ENCODE measurements around the gene EMILIN1.

Gene EMILIN1

DNA sequence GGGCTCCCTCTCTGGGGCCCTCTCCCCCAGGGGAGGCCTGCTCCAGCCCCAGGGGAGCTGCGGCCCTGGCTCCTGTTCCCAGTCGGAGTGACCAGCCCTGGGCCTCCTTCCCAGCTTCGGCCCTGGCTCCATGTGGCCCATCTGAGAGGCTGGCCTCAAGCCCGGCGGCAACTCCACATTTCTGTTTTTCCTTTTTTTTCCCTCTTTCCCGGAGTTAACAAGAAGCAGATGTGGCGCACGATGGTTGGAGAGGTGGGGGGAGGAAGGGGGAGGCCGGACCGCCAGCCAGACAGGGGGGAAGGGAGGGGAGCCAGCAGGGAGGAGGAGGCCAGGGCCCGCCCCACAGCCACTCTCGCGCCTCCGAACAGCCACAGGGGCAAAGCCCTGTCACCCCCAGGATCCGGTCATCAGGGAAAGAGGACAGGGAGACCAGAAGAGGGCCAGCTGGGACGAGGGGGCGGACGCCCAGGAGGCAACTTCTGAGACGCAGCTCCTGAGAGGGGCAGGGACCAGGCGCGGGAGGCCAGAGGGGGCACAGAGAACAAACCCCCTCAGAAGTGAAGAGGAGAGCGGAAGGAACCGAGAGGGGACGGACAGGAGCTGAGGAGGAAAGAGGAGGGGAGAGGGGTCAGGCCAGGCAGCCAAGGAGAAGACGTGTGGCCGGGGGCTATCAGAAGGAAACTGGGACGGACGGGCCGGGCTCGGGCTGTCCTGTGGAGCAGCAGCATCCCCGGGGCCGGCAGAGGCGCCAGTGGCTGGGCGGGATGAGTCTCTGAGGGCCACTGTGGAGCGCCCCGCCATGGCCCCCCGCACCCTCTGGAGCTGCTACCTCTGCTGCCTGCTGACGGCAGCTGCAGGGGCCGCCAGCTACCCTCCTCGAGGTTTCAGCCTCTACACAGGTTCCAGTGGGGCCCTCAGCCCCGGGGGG lies at the start of gene EMILIN1:
TSS of gene EMILIN1 (plus strand) at position 349 of the 928 bp plus-strand sequence. CDS start at position 800, 451 bp downstream.
- no peak for DNase-seq (ENCODE audit: low read depth in 2 of 2)

- DNase-seq (ENCODE audit: low read depth in 2 of 2) = no peak
Measured at GRCh38 chr2:27029051-27029450, 49.4 kb upstream of the EMILIN1 start.

- DNase-seq (ENCODE audit: low read depth in 2 of 2) = peak; percentile 52 to 57
Measured at GRCh38 chr2:27032495-27033252, 45.7 kb upstream of the EMILIN1 start, which contains the start of gene TMEM214. Gene TMEM214 (plus strand): TSS chr2:27032965. CDS start chr2:27033016, 51 bp downstream.

DNA sequence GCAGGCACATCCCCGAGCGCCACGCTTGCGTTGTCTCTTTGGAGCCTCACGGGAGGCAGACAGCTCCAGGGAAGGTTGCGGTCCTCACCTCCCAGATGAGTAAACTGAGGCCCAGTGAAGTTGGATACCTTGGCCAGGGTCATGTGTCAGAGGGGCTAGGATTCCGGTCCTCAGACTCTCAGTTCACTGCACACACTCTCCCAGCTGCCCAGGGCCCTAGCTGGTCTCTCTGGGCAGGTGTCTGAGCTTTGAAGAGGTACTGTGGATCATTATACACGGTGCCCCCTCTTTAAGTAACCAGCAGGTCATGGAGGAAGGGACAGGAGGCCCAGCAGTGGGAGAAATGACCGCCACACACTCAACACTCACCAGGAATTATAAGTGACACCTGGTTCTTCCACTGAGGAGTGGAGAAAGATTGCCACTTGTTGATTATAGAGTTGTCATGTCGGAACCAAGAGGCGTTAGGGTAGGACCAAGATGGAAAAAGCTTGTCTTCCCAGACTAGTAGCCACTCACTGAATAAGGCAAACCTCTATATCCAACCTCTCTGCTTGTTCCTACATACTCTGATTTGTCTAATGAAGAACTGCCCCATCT lies 45.1 kb upstream of the EMILIN1 start:
- DNase-seq (ENCODE audit: low read depth in 2 of 2) = no peak

DNA sequence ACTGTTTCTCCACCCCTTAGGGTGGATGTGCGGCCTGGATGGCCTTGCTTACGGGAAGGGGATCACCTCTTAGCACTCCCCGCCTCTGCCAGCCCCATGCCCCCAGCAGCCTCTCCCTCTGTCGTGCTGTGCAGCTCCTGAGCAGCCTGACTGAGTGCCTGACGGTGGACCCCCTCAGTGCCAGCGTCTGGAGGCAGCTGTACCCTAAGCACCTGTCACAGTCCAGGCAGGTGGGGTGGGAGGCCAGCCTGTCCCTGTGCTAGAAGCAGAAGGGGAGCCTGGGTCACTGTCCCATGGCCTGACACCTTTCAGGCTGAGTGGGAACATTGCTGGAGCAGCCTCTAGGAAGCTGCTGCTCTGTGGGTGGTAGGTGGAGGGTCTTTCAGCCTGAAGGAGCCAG lies 40.4 kb upstream of the EMILIN1 start:
- no peak for DNase-seq (ENCODE audit: low read depth in 2 of 2)

DNA sequence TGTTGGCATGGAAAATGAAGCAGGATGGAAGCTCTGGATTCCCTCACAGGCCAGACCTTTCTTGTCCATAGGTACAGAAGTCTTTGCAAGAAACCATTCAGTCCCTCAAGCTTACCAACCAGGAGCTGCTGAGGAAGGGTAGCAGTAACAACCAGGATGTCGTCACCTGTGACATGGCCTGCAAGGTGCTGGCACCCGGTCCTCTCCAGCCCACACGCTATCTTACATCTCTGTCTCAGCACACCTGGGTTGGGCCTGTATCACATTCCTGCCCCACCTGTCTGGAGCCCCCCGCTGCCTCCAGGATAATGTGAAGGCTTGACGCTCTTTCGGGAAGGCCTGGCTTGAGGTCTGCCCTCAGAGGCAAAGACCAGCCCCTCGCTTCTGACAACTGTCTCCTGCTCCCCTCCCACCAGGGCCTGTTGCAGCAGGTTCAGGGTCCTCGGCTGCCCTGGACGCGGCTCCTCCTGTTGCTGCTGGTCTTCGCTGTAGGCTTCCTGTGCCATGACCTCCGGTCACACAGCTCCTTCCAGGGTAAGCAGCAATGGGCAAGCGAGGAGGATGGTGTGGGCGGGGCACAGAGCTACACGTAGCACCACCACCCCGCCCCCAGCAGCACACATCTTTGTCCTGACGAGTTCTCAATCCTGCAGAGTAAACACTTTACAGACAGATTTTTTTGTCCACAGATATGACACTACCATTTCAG lies 39.6 kb upstream of the EMILIN1 start:
- DNase-seq (ENCODE audit: low read depth in 2 of 2) = no peak

GRCh38 chr2:27039426-27039825 lies 39.0 kb upstream of the EMILIN1 start:
- no peak for DNase-seq (ENCODE audit: low read depth in 2 of 2)

GRCh38 chr2:27039871-27040270 lies 38.5 kb upstream of the EMILIN1 start:
- DNase-seq (ENCODE audit: low read depth in 2 of 2) = no peak

DNA sequence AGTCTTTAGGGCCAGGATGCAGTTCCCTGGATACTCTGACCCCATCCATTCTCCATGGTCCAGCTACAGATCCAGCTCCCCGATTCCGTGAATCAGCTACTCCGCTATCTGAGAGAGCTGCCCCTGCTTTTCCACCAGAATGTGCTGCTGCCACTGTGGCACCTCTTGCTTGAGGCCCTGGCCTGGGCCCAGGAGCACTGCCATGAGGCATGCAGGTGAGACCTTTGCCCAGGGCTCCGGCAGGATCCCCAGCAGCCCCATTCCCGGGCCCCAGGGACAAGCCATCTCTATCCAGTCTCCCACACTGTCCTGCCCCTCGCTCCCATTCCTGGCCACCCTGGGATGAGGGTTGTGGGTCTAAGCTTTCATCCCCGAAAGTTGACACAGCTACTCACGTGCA lies 38.1 kb upstream of the EMILIN1 start:
- no peak for DNase-seq (ENCODE audit: low read depth in 2 of 2)

GRCh38 chr2:27041752-27042151 lies 36.7 kb upstream of the EMILIN1 start:
- DNase-seq (ENCODE audit: low read depth in 2 of 2) = no peak

GRCh38 chr2:27042159-27042661 lies 36.2 kb upstream of the EMILIN1 start:
- DNase-seq (ENCODE audit: low read depth in 2 of 2) = no peak

DNA sequence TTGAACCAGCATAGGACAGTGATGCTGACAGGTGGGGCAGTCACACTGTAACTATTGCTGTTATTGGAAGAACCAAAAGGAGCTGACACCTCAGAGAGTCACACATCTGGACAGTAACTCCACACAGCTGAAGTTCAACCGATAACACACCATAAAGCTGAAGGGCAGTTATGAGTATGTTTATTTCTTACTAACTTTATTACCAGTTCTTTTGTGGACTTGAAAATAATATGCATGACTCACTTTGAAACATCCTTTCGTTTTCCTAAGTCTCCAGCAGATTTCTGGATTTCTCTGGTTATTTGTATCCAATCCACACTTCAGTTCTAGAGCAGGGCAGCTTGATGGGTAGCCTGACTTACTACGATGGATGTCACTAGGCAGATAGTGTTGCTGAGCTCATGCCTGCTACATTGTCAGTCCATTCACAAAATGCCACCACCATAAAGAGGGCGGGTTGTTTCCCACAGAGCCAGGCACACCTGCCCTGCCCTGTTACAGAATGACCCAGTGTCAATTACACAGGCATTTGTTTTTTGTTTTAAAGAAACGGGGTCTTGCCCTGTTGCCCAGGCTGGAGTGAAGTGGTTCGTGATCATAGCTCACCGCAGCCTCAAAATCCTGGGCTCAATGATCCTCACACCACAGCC lies 35.3 kb upstream of the EMILIN1 start:
- no peak for DNase-seq (ENCODE audit: low read depth in 2 of 2)

GRCh38 chr2:27049422-27050280 lies 28.8 kb upstream of the EMILIN1 start:
- peak; percentile 50 to 51 for DNase-seq (ENCODE audit: low read depth in 2 of 2)

GRCh38 chr2:27050281-27050995 lies 28.0 kb upstream of the EMILIN1 start:
- DNase-seq (ENCODE audit: low read depth in 2 of 2) = peak; percentile 78 to 86

DNA sequence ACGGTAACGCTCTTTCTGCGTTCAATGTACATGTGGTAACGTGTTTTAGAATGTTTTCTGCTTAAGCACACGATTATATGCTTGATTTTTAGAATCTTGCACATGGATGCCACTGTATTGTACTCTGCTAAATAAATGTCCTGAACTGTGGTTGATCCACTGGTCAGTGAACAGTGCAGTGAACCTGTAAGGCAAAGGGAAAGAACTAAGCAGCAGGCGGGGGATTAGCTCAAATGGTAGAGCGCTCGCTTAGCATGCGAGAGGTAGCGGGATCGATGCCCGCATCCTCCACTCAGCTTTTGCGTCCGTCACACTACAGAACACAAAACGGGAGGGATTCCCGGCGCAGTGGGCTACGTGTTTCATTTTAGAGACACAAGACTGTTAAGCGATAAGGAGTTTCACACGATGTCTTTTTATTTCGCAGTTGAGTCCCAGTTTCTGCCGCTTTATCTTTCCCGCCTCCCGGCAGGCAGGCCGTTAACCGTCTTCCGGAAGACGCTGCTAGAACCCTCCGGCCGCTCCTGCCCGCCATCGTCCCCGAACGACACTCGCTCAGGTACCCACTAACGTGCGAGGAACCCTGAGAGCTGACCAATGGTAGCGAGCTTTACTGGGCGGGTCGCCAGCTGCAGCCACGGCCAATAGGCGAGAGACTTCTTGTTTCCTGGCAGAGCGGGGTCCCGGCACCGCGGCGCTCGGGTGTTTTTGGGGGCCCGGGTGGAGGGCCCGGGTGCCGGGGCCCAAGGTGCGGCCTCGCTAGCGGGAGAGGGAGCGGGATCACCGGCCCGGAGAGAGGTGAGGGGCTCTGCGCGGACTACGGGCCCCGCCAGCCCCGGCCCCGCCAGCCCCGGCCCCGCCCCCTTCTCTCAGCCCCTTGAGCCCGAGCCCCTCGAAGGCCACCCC lies 27.2 kb upstream of the EMILIN1 start, which contains the start of gene AGBL5:
TSS of gene AGBL5 (plus strand) at position 673 of the 906 bp plus-strand sequence. CDS start 1,291 bp downstream, outside the sequence.
- peak; percentile 92 to 93 for DNase-seq (ENCODE audit: low read depth in 2 of 2)

DNA sequence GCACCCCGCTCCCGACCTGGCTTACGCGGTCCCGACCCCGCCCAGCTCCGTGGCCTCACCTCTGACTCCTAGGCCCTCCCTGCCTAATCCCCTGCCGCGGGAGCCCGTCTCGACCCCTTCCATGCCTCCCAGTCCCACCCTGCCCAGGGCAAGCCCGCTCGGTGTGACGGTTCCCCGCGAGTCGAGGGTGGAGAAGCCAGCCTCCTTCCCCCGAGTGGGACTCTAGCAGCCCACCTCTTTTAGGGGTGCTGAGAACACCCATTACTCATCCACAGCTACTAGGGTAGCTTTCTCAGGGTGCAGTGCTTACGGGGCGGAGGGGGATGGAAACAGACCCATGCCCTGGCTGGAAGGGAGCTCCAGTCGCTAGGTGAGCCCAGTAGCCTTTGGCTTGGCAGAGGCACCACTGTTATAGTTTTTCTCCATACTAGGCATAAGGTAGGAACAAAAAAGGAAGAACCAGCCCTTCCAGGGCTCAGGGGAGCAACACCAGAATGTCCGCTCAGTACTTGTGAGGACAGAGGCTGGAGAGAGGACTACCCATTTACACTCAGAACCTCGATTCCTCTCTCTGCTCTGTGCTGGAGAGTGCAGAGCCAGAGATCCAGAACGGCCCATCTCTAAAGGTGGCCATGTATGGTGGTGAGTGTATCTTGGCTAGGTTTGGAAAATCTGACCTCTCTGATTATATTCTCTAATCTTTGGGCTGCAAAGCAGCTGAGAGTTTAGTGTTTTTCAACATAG lies 26.3 kb upstream of the EMILIN1 start:
- peak in 1 of 2 donors; percentile 16 for DNase-seq (ENCODE audit: low read depth in 2 of 2)

DNA sequence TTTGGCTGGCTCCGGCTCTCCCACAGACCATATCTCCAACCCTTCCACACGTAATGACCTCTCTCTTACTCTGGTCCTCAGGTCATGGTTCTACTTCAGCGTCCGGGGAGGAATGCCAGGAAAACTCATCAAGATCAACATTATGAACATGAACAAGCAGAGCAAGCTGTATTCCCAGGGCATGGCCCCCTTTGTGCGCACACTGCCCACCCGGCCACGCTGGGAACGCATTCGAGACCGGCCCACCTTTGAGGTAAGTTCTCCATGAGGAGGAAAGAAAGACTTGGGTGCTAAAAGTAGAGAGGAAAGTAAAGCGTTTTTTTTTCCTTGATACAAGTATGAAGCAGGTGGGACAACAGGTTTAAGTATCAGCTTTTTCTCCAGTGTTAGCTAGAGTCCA lies 25.1 kb upstream of the EMILIN1 start:
- no peak for DNase-seq (ENCODE audit: low read depth in 2 of 2)
